Calu3 (cell line): ENCODE data around the gene SYNE2. TPM values are rescaled to one million over a fixed set of nuclear protein-coding genes. Genes with fewer than 3 reads are reported as not detected.

Experiments used
- BruUV-seq: library from RNA; stranded (reverse); fragments of 400-500 nt; replicated peaks from 2 replicates; lab custom pipeline; 2021; lab: Mats Ljungman, UMichigan
- CTCF ChIA-PET: fragments of 300-600 bp; sonication (Branson Sonifier 250); formaldehyde crosslinking; loops from one replicate; lab custom pipeline; 2022; ENCODE audit warnings: antibody characterized with exemption; lab: Charles Lee
- DNase-seq: peaks from one replicate; pipeline ENCODE4 v3.0.0; 2022
- H3K27ac Mint-ChIP-seq: one replicate; pipeline ENCODE4 v1.8.0; 2022; ENCODE audit warnings: mixed read lengths; ENCODE audit not compliant: unreplicated experiment
- H3K27me3 Mint-ChIP-seq: one replicate; pipeline ENCODE4 v1.8.0; 2022; ENCODE audit warnings: mixed read lengths; ENCODE audit not compliant: unreplicated experiment
- H3K36me3 Mint-ChIP-seq: one replicate; pipeline ENCODE4 v1.8.0; 2022; ENCODE audit warnings: mild to moderate bottlenecking, moderate library complexity, mixed read lengths; ENCODE audit not compliant: insufficient read depth, unreplicated experiment
- H3K4me1 Mint-ChIP-seq: one replicate; pipeline ENCODE4 v1.8.0; 2022; ENCODE audit warnings: mild to moderate bottlenecking, low read depth, mixed read lengths; ENCODE audit not compliant: unreplicated experiment
- H3K4me3 Mint-ChIP-seq: one replicate; pipeline ENCODE4 v1.8.0; 2022; ENCODE audit warnings: mild to moderate bottlenecking, low read depth, moderate library complexity, mixed read lengths; ENCODE audit not compliant: unreplicated experiment
- H3K9me3 Mint-ChIP-seq: one replicate; pipeline ENCODE4 v1.8.0; 2022; ENCODE audit warnings: low read depth, mixed read lengths; ENCODE audit not compliant: unreplicated experiment
- CTCF ChIP-seq: fragments of 200-600 bp; IDR thresholded peaks from one replicate; pipeline ENCODE4 v1.8.0; 2022; ENCODE audit warnings: antibody characterized with exemption; ENCODE audit not compliant: unreplicated experiment
- intact Hi-C: fragments of 100-400 bp; cut with micrococcal nuclease; formaldehyde crosslinking; loops from one replicate; pipeline ENCODE4 v1.10.0; 2022; ENCODE audit not compliant: unreplicated experiment
- total RNA-seq: library from RNA; stranded (reverse); gene quantifications from 2 replicates; pipeline ENCODE4 v1.2.3, GENCODE V29; 2022

SYNE2 gene
- total RNA-seq, 1 experiment from 2014 or later: 171 TPM

GRCh38 chr14:64069634-64070359, 217.0 kb downstream of the SYNE2 start:
- TF ChIP-seq CTCF: no peak
- Mint-ChIP-seq H3K4me3 (no peak overlapping the region), H3K4me1 (peaks cover 14% of the 10 kb centered on the region), H3K27ac (peak overlapping the region; percentile 64), H3K27me3 (no peaks in the 10 kb centered on the region), H3K36me3 (peaks cover 22% of the 10 kb centered on the region), H3K9me3 (no peaks in the 10 kb centered on the region)
- CTCF ChIA-PET: interaction anchor here (1.1 kb wide), 1 partner anchor 18 kb away, joined by 3 read pairs; no protein-coding TSS in a partner anchor
- no peak for DNase-seq
- BruUV-seq: no TSS peak
- intact Hi-C loops: no loop called here

- TF ChIP-seq CTCF: no peak
- no TSS peak for BruUV-seq
- no peak overlapping the region for H3K27ac Mint-ChIP-seq
- CTCF ChIA-PET: interaction anchor here (0.6 kb wide), 1 partner anchor 48 kb away, joined by 4 read pairs; no protein-coding TSS in a partner anchor
- no peak for DNase-seq
- no peak overlapping the region for H3K4me3 Mint-ChIP-seq
- H3K4me1 Mint-ChIP-seq: peaks cover under 1% of the 10 kb centered on the region
- H3K9me3 Mint-ChIP-seq: no peaks in the 10 kb centered on the region
- H3K36me3 Mint-ChIP-seq: peaks cover 35% of the 10 kb centered on the region
- no peaks in the 10 kb centered on the region for H3K27me3 Mint-ChIP-seq
- intact Hi-C loops: no loop called here
Observed at GRCh38 chr14:64074961-64075612, 222.3 kb downstream of the SYNE2 start.

GRCh38 chr14:64075613-64076005, 222.8 kb downstream of the SYNE2 start:
- no peak overlapping the region for H3K27ac Mint-ChIP-seq
- DNase-seq: no peak
- intact Hi-C loops: no loop called here

GRCh38 chr14:64080452-64080851, 227.6 kb downstream of the SYNE2 start:
- intact Hi-C loops: no loop called here
- no peaks in the 10 kb centered on the region for H3K27me3 Mint-ChIP-seq
- peaks cover 21% of the 10 kb centered on the region for H3K36me3 Mint-ChIP-seq
- no peak overlapping the region for H3K4me3 Mint-ChIP-seq
- TF ChIP-seq CTCF: no peak
- no peak overlapping the region for H3K27ac Mint-ChIP-seq
- no peak for DNase-seq
- H3K9me3 Mint-ChIP-seq: no peaks in the 10 kb centered on the region
- BruUV-seq: no TSS peak
- H3K4me1 Mint-ChIP-seq: no peaks in the 10 kb centered on the region
- CTCF ChIA-PET: no interaction called here

More at GRCh38 chr14:64075613-64076005, 222.8 kb downstream of the SYNE2 start:
- no TSS peak for BruUV-seq
- Mint-ChIP-seq H3K27me3 (no peaks in the 10 kb centered on the region), H3K4me3 (no peak overlapping the region), H3K9me3 (no peaks in the 10 kb centered on the region), H3K4me1 (no peaks in the 10 kb centered on the region), H3K36me3 (peaks cover 32% of the 10 kb centered on the region)
- no peak for TF ChIP-seq CTCF
- CTCF ChIA-PET: interaction anchor here (0.6 kb wide), 1 partner anchor 48 kb away, joined by 4 read pairs; no protein-coding TSS in a partner anchor
